Keratinocyte (primary cell): ENCODE measurements around the gene PPP1R7.

Source experiments
- CTCF ChIP-seq, 3 experiments: IDR thresholded peaks in 1 of 3; conservative IDR thresholded peaks in 1 of 3; optimal IDR thresholded peaks in 1 of 3; 2 replicates in 2 of 3; 3 replicates in 1 of 3; pipeline versions ENCODE3 to v1.5.1; 2011; ENCODE audit warnings: low read length in 3 of 3, mild to moderate bottlenecking in 3 of 3, moderate library complexity in 2 of 3, control low read depth in 1 of 3, inconsistent platforms in 1 of 3; ENCODE audit not compliant: insufficient read depth in 2 of 3; ENCODE audit errors: extremely low read depth in 1 of 3
- EZH2 ChIP-seq: IDR thresholded peaks from one replicate; pipeline ENCODE4 v1.6.1; 2012; ENCODE audit warnings: inconsistent platforms, mild to moderate bottlenecking, low read length, moderate library complexity

GRCh38 chr2:241185961-241186360, 35.7 kb downstream of the PPP1R7 start:
- TF ChIP-seq CTCF (optimal IDR thresholded peaks at IDR 0.05 in 1 of 3, IDR thresholded peaks at IDR 0.05 in 1 of 3, conservative IDR thresholded peaks at IDR 0.05 in 1 of 3; ENCODE audit: extremely low read depth in 1 of 3, insufficient read depth in 2 of 3, low read length in 3 of 3) (no peak), EZH2 (no peak)
